CD14-positive monocyte (primary cell): Measurements from ENCODE around the gene ADAMTSL1. TPM values are rescaled to one million over a fixed set of nuclear protein-coding genes. Genes with fewer than 3 reads are reported as not detected.

Experiments used
- DNase-seq, 3 donors: peaks; one replicate each; pipeline ENCODE4 v3.0.0-alpha.2; 2011 to 2022
- H2AFZ ChIP-seq: 2 replicates; pipeline ENCODE4 v1.6.0; 2012; ENCODE audit warnings: mild to moderate bottlenecking, low read depth, low read length, inconsistent platforms; ENCODE audit not compliant: insufficient read depth, poor library complexity, severe bottlenecking
- H3K27ac ChIP-seq, 2 donors: 1 replicate in 1 of 2; 2 replicates in 1 of 2; pipeline ENCODE4 v1.5.1; 2012 to 2013; ENCODE audit warnings: low read length in 2 of 2, control low read depth in 1 of 2, inconsistent platforms in 1 of 2, low read depth in 1 of 2, mild to moderate bottlenecking in 1 of 2
- H3K27me3 ChIP-seq, 2 donors: one replicate each; pipeline versions ENCODE4 v1.6.0 to v1.6.1; 2011 to 2013; ENCODE audit warnings: low read length in 2 of 2; ENCODE audit not compliant: control insufficient read depth in 2 of 2, insufficient read depth in 2 of 2
- H3K36me3 ChIP-seq, 2 donors: replicated peaks in 1 of 2; 1 replicate in 1 of 2; 2 replicates in 1 of 2; pipeline versions ENCODE4 v1.5.1 to v1.6.1; 2012 to 2013; ENCODE audit warnings: low read length in 2 of 2, control low read depth in 1 of 2, inconsistent platforms in 1 of 2, mild to moderate bottlenecking in 1 of 2; ENCODE audit not compliant: insufficient read depth in 2 of 2, control insufficient read depth in 1 of 2
- H3K4me1 ChIP-seq, 2 donors: 1 replicate in 1 of 2; 2 replicates in 1 of 2; pipeline versions ENCODE4 v1.5.1 to v1.6.1; 2012 to 2013; ENCODE audit warnings: low read length in 2 of 2, control low read depth in 1 of 2, inconsistent platforms in 1 of 2, mild to moderate bottlenecking in 1 of 2, moderate library complexity in 1 of 2; ENCODE audit not compliant: insufficient read depth in 2 of 2, control insufficient read depth in 1 of 2
- H3K4me2 ChIP-seq: replicated peaks from 2 replicates; pipeline ENCODE3; 2012; ENCODE audit warnings: low read length, moderate library complexity, mild to moderate bottlenecking; ENCODE audit not compliant: poor library complexity, severe bottlenecking; ENCODE audit errors: extremely low read depth
- H3K4me3 ChIP-seq, 3 experiments: fragments of 200-600 bp in 1 of 3; sonication (generic) in 1 of 3; replicated peaks in 1 of 3; 1 replicate in 2 of 3; 2 replicates in 1 of 3; pipeline ENCODE4 v1.5.1; 2011 to 2013; ENCODE audit warnings: low read length in 3 of 3, mild to moderate bottlenecking in 3 of 3, control low read depth in 2 of 3, low read depth in 2 of 3, inconsistent platforms in 1 of 3, moderate library complexity in 1 of 3
- H3K79me2 ChIP-seq: 2 replicates; pipeline ENCODE4 v1.6.0; 2012; ENCODE audit warnings: mild to moderate bottlenecking, control low read depth, inconsistent platforms, low read length, moderate library complexity; ENCODE audit not compliant: insufficient read depth
- H3K9ac ChIP-seq: 2 replicates; pipeline ENCODE4 v1.6.0; 2017; ENCODE audit warnings: low read length, mild to moderate bottlenecking; ENCODE audit not compliant: insufficient read depth, poor library complexity, severe bottlenecking
- H3K9me3 ChIP-seq, 2 donors: replicated peaks in 1 of 2; 1 replicate in 1 of 2; 2 replicates in 1 of 2; pipeline versions ENCODE4 v1.5.1 to v1.6.1; 2012 to 2013; ENCODE audit warnings: low read length in 2 of 2, control low read depth in 1 of 2; ENCODE audit not compliant: control insufficient read depth in 1 of 2, insufficient read depth in 1 of 2
- H4K20me1 ChIP-seq: 2 replicates; pipeline ENCODE4 v1.6.0; 2012; ENCODE audit warnings: mild to moderate bottlenecking, low read length, control low read depth, moderate library complexity; ENCODE audit not compliant: insufficient read depth
- H3K27ac Mint-ChIP-seq, 7 donors: one replicate each; pipeline ENCODE4 v1.8.0; 2020; ENCODE audit warnings: mild to moderate bottlenecking in 7 of 7, mixed read lengths in 7 of 7, moderate library complexity in 6 of 7, inconsistent platforms in 2 of 7
- H3K27me3 Mint-ChIP-seq, 3 donors: one replicate each; pipeline ENCODE4 v1.8.0; 2021 to 2022; ENCODE audit warnings: low read depth in 3 of 3, mild to moderate bottlenecking in 3 of 3, mixed read lengths in 3 of 3, moderate library complexity in 3 of 3, inconsistent platforms in 1 of 3
- H3K36me3 Mint-ChIP-seq, 2 donors: one replicate each; pipeline ENCODE4 v1.8.0; 2020; ENCODE audit warnings: mixed read lengths in 2 of 2, inconsistent platforms in 1 of 2, mild to moderate bottlenecking in 1 of 2
- H3K4me1 Mint-ChIP-seq: one replicate; pipeline ENCODE4 v1.8.0; 2020; ENCODE audit warnings: mild to moderate bottlenecking, mixed read lengths
- H3K4me3 Mint-ChIP-seq, 2 donors: one replicate each; pipeline ENCODE4 v1.8.0; 2020; ENCODE audit warnings: mild to moderate bottlenecking in 2 of 2, mixed read lengths in 2 of 2, moderate library complexity in 1 of 2
- H3K9me3 Mint-ChIP-seq, 7 donors: one replicate each; pipeline ENCODE4 v1.8.0; 2020 to 2022; ENCODE audit warnings: mixed read lengths in 7 of 7, mild to moderate bottlenecking in 6 of 7, moderate library complexity in 6 of 7, inconsistent platforms in 2 of 7
- WGBS: methylation state at CpG from one replicate; pipeline ENCODE4 v1.1.5; 2013; ENCODE audit warnings: missing lambda C conversion rate; ENCODE audit not compliant: insufficient coverage; 5-methylcytosine and 5-hydroxymethylcytosine counted together
- intact Hi-C, 2 donors: fragments of 100-400 bp; cut with micrococcal nuclease; formaldehyde crosslinking; loops; one replicate each; pipeline versions ENCODE4 v1.15.0 to v1.15.1; 2023
- polyA plus RNA-seq, 3 donors: library from polyadenylated mRNA; depleted of rRNA in 1 of 3; unstranded in 2 of 3; stranded (reverse) in 1 of 3; fragments of 300-500 nt in 2 of 3; fragments of >200 nt in 1 of 3; fragmentation: Illumina TruSeq in 2 of 3; gene quantifications; 1 replicate in 2 of 3; 2 replicates in 1 of 3; pipeline ENCODE4 v1.2.3, GENCODE V29; 2012 to 2021
- TF ChIP-seq, protein P1 (sequence below): fragments of 200-600 bp; IDR thresholded peaks from one replicate; pipeline ENCODE4 v1.8.0; 2022; ENCODE audit warnings: antibody characterized with exemption, mild to moderate bottlenecking

The ADAMTSL1 gene
- polyA plus RNA-seq, 3 donors: not detected

DNA sequence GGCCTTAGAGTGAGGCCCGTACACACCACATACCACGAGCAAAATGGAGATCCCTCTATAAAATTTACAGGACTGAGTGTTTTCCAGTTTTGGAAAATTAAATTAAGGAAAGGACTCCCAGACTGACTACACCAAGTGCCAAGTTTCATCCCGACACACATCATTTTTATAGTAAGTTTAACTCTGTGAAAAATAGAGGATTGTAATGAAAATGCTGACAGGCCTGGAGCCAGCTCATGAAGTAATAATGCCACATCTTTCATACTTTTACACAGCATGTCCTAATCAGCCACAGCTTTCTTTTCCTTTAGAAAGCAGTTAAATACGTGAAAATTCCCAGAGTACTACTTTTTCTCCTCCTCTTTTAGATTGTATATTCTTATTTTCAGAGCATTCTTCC lies 389.8 kb downstream of the ADAMTSL1 start:
- no peak overlapping the region for H3K4me3 ChIP-seq
- H3K9ac ChIP-seq: no peak overlapping the region
- H4K20me1 ChIP-seq: no peaks in the 10 kb centered on the region
- H3K36me3 ChIP-seq: no peaks in the 10 kb centered on the region
- Mint-ChIP-seq H3K9me3 (peaks cover 0 to 2% (median 0%) of the 10 kb centered on the region in 7 donors), H3K4me1 (no peaks in the 10 kb centered on the region), H3K4me3 (no peak overlapping the region), H3K27me3 (peaks cover 0 to 2% (median 2%) of the 10 kb centered on the region in 3 donors), H3K27ac (no peak overlapping the region), H3K36me3 (no peaks in the 10 kb centered on the region)
- intact Hi-C loops: no loop called here
- H2AFZ ChIP-seq: no peak overlapping the region
- no peaks in the 10 kb centered on the region for H3K4me1 ChIP-seq
- 83% methylated on average over 1 of the region's 4 CpGs for WGBS
- H3K79me2 ChIP-seq: no peaks in the 10 kb centered on the region
- no peaks in the 10 kb centered on the region for H3K9me3 ChIP-seq
- no peak overlapping the region for H3K4me2 ChIP-seq
- DNase-seq: no peak
- TF ChIP-seq, protein P1, sequence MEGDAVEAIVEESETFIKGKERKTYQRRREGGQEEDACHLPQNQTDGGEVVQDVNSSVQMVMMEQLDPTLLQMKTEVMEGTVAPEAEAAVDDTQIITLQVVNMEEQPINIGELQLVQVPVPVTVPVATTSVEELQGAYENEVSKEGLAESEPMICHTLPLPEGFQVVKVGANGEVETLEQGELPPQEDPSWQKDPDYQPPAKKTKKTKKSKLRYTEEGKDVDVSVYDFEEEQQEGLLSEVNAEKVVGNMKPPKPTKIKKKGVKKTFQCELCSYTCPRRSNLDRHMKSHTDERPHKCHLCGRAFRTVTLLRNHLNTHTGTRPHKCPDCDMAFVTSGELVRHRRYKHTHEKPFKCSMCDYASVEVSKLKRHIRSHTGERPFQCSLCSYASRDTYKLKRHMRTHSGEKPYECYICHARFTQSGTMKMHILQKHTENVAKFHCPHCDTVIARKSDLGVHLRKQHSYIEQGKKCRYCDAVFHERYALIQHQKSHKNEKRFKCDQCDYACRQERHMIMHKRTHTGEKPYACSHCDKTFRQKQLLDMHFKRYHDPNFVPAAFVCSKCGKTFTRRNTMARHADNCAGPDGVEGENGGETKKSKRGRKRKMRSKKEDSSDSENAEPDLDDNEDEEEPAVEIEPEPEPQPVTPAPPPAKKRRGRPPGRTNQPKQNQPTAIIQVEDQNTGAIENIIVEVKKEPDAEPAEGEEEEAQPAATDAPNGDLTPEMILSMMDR: no peak
- H3K27ac ChIP-seq: no peak overlapping the region
- H3K27me3 ChIP-seq: no peaks in the 10 kb centered on the region

DNA sequence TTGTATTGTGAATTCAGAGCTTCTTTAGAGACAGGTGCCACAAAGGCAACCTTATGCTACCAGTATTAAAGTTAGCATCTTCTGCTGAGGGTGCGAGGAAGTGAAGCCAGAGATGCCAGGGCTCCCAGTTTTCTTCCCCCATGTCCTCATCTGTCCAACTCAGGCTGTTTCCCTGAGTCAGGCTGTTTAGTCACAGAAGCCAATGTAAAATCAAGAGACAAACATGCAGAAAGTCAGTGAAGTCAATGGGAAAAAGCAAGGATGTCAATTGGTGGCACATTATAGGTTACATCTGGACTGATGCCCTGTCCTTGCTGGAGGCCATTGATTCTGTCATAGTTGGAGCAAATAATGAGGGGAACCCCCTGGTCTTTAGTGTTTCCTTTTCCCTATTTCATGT lies 390.6 kb downstream of the ADAMTSL1 start:
- Mint-ChIP-seq H3K36me3 (no peaks in the 10 kb centered on the region), H3K4me3 (no peak overlapping the region), H3K4me1 (no peaks in the 10 kb centered on the region), H3K27ac (no peak overlapping the region), H3K9me3 (peaks cover 0 to 3% (median under 1%) of the 10 kb centered on the region in 7 donors), H3K27me3 (peaks cover 0 to 2% (median 2%) of the 10 kb centered on the region in 3 donors)
- DNase-seq: no peak
- intact Hi-C loops: no loop called here
- TF ChIP-seq, protein P1: no peak
- no CpG with 5 or more reads among the region's 1 CpG for WGBS
- Histone ChIP-seq H2AFZ (no peak overlapping the region), H3K4me3 (no peak overlapping the region), H3K4me2 (no peak overlapping the region), H3K9me3 (no peaks in the 10 kb centered on the region), H3K79me2 (no peaks in the 10 kb centered on the region), H3K27me3 (no peaks in the 10 kb centered on the region), H3K36me3 (no peaks in the 10 kb centered on the region), H3K27ac (no peak overlapping the region), H4K20me1 (no peaks in the 10 kb centered on the region), H3K9ac (no peak overlapping the region), H3K4me1 (no peaks in the 10 kb centered on the region)
